Loucy (cell line): Measurements from ENCODE around the gene SYNJ2.

Experiments used
- H2AFZ ChIP-seq: fragments of 200-600 bp; sonication (generic); 2 replicates; pipeline ENCODE4 v1.6.0; 2016; ENCODE audit warnings: antibody characterized with exemption, mild to moderate bottlenecking, low read length, moderate library complexity
- H3F3A ChIP-seq: fragments of 200-600 bp; 2 replicates; pipeline ENCODE4 v1.6.0; 2016; ENCODE audit warnings: antibody characterized with exemption, low read depth, mild to moderate bottlenecking
- H3K27me3 ChIP-seq: fragments of 200-600 bp; sonication (generic); 2 replicates; pipeline ENCODE4 v1.6.1; 2014; ENCODE audit warnings: low read length, mild to moderate bottlenecking; ENCODE audit not compliant: insufficient read depth, poor library complexity, severe bottlenecking
- H3K36me3 ChIP-seq: fragments of 200-600 bp; sonication (generic); 2 replicates; pipeline ENCODE4 v1.6.1; 2016; ENCODE audit warnings: low read length; ENCODE audit not compliant: insufficient read depth
- H3K4me1 ChIP-seq: fragments of 200-600 bp; sonication (generic); 2 replicates; pipeline ENCODE4 v1.5.1; 2014; ENCODE audit warnings: low read length, mild to moderate bottlenecking; ENCODE audit not compliant: insufficient read depth, poor library complexity, severe bottlenecking
- H3K4me2 ChIP-seq: fragments of 200-600 bp; sonication (generic); 2 replicates; pipeline ENCODE4 v1.6.0; 2014; ENCODE audit warnings: antibody characterized with exemption, low read length, low read depth, mild to moderate bottlenecking; ENCODE audit not compliant: poor library complexity, severe bottlenecking
- H3K4me3 ChIP-seq: fragments of 200-600 bp; sonication (generic); 2 replicates; pipeline ENCODE4 v1.5.1; 2014; ENCODE audit warnings: low read length, mild to moderate bottlenecking, mixed read lengths; ENCODE audit not compliant: poor library complexity, severe bottlenecking
- H3K79me2 ChIP-seq: fragments of 200-600 bp; sonication (generic); 2 replicates; pipeline ENCODE4 v1.6.1; 2014; ENCODE audit warnings: low read length; ENCODE audit not compliant: insufficient read depth
- H3K9ac ChIP-seq: fragments of 200-600 bp; sonication (generic); 2 replicates; pipeline ENCODE4 v1.6.0; 2014; ENCODE audit warnings: mild to moderate bottlenecking, low read depth, low read length, moderate library complexity; ENCODE audit not compliant: poor library complexity, severe bottlenecking
- H3K9me2 ChIP-seq: fragments of 200-600 bp; sonication (generic); replicated peaks from 2 replicates; pipeline ENCODE4 v1.6.1; 2016; ENCODE audit warnings: low read depth, low read length, mixed read lengths
- H3K9me3 ChIP-seq: fragments of 200-600 bp; sonication (generic); 2 replicates; pipeline ENCODE4 v1.6.1; 2014; ENCODE audit warnings: mild to moderate bottlenecking, antibody characterized with exemption, low read length, low read depth; ENCODE audit not compliant: insufficient read depth
- H4K20me1 ChIP-seq: fragments of 200-600 bp; sonication (generic); 2 replicates; pipeline ENCODE4 v1.6.0; 2014; ENCODE audit warnings: antibody characterized with exemption, low read length, mild to moderate bottlenecking; ENCODE audit not compliant: insufficient read depth, poor library complexity, severe bottlenecking
- CTCF ChIP-seq: fragments of 200-600 bp; sonication (generic); conservative IDR thresholded peaks from 2 replicates; pipeline ENCODE4 v1.5.1; 2014; ENCODE audit warnings: mild to moderate bottlenecking, antibody characterized with exemption, low read length
- EZH2phosphoT487 ChIP-seq: fragments of 200-600 bp; IDR thresholded peaks from 2 replicates; pipeline ENCODE4 v1.6.1; 2018; ENCODE audit warnings: antibody characterized with exemption, mild to moderate bottlenecking, moderate library complexity, borderline replicate concordance

The SYNJ2 gene

GRCh38 chr6:158026901-158027589 lies 45.4 kb downstream of the SYNJ2 start:
- Histone ChIP-seq H3K27me3 (no peaks in the 10 kb centered on the region), H3F3A (no peaks in the 10 kb centered on the region), H3K79me2 (peaks cover 10% of the 10 kb centered on the region; the same call in 1 of the 2 replicates), H3K4me1 (peaks cover 37% of the 10 kb centered on the region), H2AFZ (0 out of 2 replicates have a peak overlapping the region, but pooled peaks have one; percentile 16), H3K9ac (peak overlapping the region; percentile 61), H3K4me2 (peak overlapping the region; percentile 87), H3K36me3 (no peaks in the 10 kb centered on the region), H3K4me3 (peak overlapping the region; percentile 69), H4K20me1 (peaks cover 13% of the 10 kb centered on the region), H3K9me2 (no peaks in the 10 kb centered on the region), H3K9me3 (no peaks in the 10 kb centered on the region)
- TF ChIP-seq EZH2phosphoT487 (no peak; the same call in 1 of the 2 replicates), CTCF (peak; percentile 52)

- peaks cover 43% of the 10 kb centered on the region for H3K4me1 ChIP-seq
- H3K4me3 ChIP-seq: peak overlapping the region; percentile 69
- TF ChIP-seq EZH2phosphoT487 (no peak), CTCF (no peak)
- peak overlapping the region; percentile 87 for H3K4me2 ChIP-seq
- peaks cover 10% of the 10 kb centered on the region; the same call in 1 of the 2 replicates for H3K79me2 ChIP-seq
- H3K9me3 ChIP-seq: no peaks in the 10 kb centered on the region
- H2AFZ ChIP-seq: no peak overlapping the region
- no peaks in the 10 kb centered on the region for H3F3A ChIP-seq
- no peaks in the 10 kb centered on the region for H3K9me2 ChIP-seq
- peaks cover 13% of the 10 kb centered on the region for H4K20me1 ChIP-seq
- no peaks in the 10 kb centered on the region for H3K36me3 ChIP-seq
- peak overlapping the region; percentile 40 for H3K9ac ChIP-seq
- H3K27me3 ChIP-seq: no peaks in the 10 kb centered on the region
These were observed 46.1 kb downstream of the SYNJ2 start for GRCh38 chr6:158027590-158028285.

- Histone ChIP-seq H3K27me3 (no peaks in the 10 kb centered on the region), H3K9ac (no peak overlapping the region), H2AFZ (no peak overlapping the region), H3K4me1 (peaks cover 43% of the 10 kb centered on the region), H3K9me3 (no peaks in the 10 kb centered on the region), H3K9me2 (no peaks in the 10 kb centered on the region), H3K36me3 (peaks cover 4% of the 10 kb centered on the region; the same call in 1 of the 2 replicates), H3F3A (no peaks in the 10 kb centered on the region), H3K4me3 (no peak overlapping the region), H4K20me1 (peaks cover 13% of the 10 kb centered on the region), H3K79me2 (peaks cover 13% of the 10 kb centered on the region; the same call in 1 of the 2 replicates), H3K4me2 (no peak overlapping the region)
- no peak for TF ChIP-seq EZH2phosphoT487
- TF ChIP-seq CTCF: no peak
These were observed 46.8 kb downstream of the SYNJ2 start for GRCh38 chr6:158028421-158028820.
